Measurements from ENCODE around the gene EMILIN3. TPM values are rescaled to one million over a fixed set of nuclear protein-coding genes. Genes with fewer than 3 reads are reported as not detected.

The EMILIN3 gene
- total RNA-seq, 1 experiment from 2014 or later: not detected

GRCh38 chr20:41392871-41393704, 26.5 kb upstream of the EMILIN3 start:
- ChIA-PET POLR2A (no interaction called here), RAD21 (ENCODE audit: low non-redundant PET in 1 of 2, low total read pairs in 2 of 2, uncharacterized antibody in 2 of 2, unreplicated experiment in 2 of 2) (no interaction called here), CTCF (no interaction called here)
- Histone ChIP-seq H3K4me3 (replicated peaks in 1 of 2; ENCODE audit: low read depth in 1 of 2, low read length in 2 of 2) (no peak overlapping the region), H3K9me3 (ENCODE audit: control insufficient read depth in 1 of 2, insufficient read depth in 1 of 2, low read depth in 1 of 2, low read length in 2 of 2) (no peaks in the 10 kb centered on the region), H4K20me1 (ENCODE audit: insufficient read depth) (no peaks in the 10 kb centered on the region), H3K9ac (ENCODE audit: low read length) (no peak overlapping the region), H3K9me2 (ENCODE audit: insufficient read depth) (no peaks in the 10 kb centered on the region), H3K4me1 (ENCODE audit: control insufficient read depth in 1 of 2, insufficient read depth in 2 of 2, low read length in 2 of 2) (no peaks in the 10 kb centered on the region), H2AFZ (ENCODE audit: low read depth, low read length, poor library complexity, severe bottlenecking) (no peak overlapping the region), H3K27me3 (ENCODE audit: insufficient read depth, low read length) (no peaks in the 10 kb centered on the region), H3K4me2 (ENCODE audit: low read length) (no peak overlapping the region), H3K79me2 (ENCODE audit: insufficient read depth, low read length) (no peaks in the 10 kb centered on the region), H3K36me3 (ENCODE audit: control insufficient read depth in 1 of 2, insufficient read depth in 2 of 2, low read length in 2 of 2) (no peaks in the 10 kb centered on the region), H3K27ac (ENCODE audit: low read depth, low read length) (no peak overlapping the region)
- TF ChIP-seq, protein P1, sequence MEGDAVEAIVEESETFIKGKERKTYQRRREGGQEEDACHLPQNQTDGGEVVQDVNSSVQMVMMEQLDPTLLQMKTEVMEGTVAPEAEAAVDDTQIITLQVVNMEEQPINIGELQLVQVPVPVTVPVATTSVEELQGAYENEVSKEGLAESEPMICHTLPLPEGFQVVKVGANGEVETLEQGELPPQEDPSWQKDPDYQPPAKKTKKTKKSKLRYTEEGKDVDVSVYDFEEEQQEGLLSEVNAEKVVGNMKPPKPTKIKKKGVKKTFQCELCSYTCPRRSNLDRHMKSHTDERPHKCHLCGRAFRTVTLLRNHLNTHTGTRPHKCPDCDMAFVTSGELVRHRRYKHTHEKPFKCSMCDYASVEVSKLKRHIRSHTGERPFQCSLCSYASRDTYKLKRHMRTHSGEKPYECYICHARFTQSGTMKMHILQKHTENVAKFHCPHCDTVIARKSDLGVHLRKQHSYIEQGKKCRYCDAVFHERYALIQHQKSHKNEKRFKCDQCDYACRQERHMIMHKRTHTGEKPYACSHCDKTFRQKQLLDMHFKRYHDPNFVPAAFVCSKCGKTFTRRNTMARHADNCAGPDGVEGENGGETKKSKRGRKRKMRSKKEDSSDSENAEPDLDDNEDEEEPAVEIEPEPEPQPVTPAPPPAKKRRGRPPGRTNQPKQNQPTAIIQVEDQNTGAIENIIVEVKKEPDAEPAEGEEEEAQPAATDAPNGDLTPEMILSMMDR (IDR thresholded peaks at IDR 0.05 in 2 of 3, conservative IDR thresholded peaks at IDR 0.05 in 1 of 3; ENCODE audit: borderline replicate concordance in 1 of 3, insufficient read depth in 1 of 3, low read depth in 2 of 3, low read length in 2 of 3): no peak
- no peak for TF ChIP-seq RAD21 (IDR thresholded peaks at IDR 0.05; ENCODE audit: low read depth)
- no peak for TF ChIP-seq ELF1 (IDR thresholded peaks at IDR 0.05; ENCODE audit: borderline replicate concordance, low read depth)
- TF ChIP-seq REST (IDR thresholded peaks at IDR 0.05; ENCODE audit: low read depth): no peak
- no peak for TF ChIP-seq ZBTB33 (IDR thresholded peaks at IDR 0.05; ENCODE audit: extremely low read depth, insufficient replicate concordance, low read length)
- TF ChIP-seq SRF (IDR thresholded peaks at IDR 0.05; ENCODE audit: low read depth): no peak
- TF ChIP-seq EZH2 (IDR thresholded peaks at IDR 0.05): no peak
- TF ChIP-seq JUND (IDR thresholded peaks at IDR 0.05): no peak
- TF ChIP-seq CEBPB (IDR thresholded peaks at IDR 0.05; ENCODE audit: low read depth): no peak
- TF ChIP-seq ATF3 (IDR thresholded peaks at IDR 0.05): no peak
- TF ChIP-seq ZFX (IDR thresholded peaks at IDR 0.05): no peak
- no peak for DNase-seq (ENCODE audit: low read depth, low spot score)
- no TSS peak for BruUV-seq (replicated peaks)
- intact Hi-C loops (cut with micrococcal nuclease): no loop called here
- no peak for ATAC-seq
